HG03457 (cell line): ENCODE measurements around the gene WDR45B.

Experiments used
- ATAC-seq: cut with Tn5 transposase; IDR thresholded peaks from one replicate; pipeline ENCODE4 v1.9.1; 2021; ENCODE audit warnings: moderate number of reproducible peaks; ENCODE audit not compliant: unreplicated experiment

The WDR45B gene

DNA sequence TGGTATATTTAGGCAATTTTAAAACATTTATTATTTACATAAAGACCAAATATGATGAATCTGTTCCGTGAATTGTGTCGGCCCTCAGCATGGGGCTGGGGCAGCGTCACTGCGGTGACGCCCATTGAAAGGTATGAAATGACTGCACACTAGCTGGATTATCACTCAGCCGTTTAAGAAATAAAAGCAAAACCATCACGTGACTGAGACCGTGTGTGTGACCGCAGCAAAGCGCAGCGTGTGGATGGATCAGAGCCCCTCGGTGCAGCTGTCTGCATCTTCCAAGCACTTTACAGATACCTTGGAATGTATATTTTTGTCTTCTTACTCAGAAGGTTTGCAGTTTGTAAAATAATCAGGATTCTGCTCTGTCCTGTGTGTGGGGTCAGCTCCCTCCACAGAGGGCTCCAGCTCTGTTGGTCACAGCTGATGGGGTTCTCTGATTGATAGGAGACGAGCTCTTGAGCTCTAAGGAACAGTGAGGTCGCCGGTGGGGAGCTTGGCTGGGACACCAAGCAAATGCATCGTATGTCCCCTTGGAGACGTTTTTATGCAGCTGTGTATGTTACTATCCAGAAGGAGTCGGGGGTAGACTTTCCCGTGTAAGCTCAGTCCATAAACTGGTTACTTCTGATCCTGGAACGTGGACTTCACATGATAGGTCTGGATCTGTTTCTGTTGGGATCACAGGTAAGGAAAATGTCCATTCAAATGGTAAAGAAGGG is 45.1 kb downstream of the WDR45B start:
- no peak for ATAC-seq

DNA sequence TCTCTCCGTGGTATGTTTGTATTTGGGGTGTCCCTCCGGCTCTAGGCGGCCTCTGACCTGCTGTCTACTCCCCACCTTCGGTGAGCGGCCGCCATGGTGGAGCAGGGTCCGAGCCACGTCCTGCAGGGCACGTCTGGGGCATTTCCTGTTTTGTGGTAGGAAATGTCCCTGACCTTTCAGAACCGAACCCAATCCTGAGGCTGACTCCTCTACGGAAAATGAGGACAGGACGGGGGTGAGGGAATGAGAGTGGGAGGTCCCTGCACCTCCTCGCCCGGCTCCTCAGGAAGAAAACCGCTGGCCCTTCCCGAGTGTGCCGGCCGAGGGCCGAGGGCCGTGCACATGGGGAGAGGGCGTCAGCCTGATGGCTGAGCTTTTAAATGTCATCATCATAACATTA is 45.8 kb downstream of the WDR45B start:
- no peak for ATAC-seq

DNA sequence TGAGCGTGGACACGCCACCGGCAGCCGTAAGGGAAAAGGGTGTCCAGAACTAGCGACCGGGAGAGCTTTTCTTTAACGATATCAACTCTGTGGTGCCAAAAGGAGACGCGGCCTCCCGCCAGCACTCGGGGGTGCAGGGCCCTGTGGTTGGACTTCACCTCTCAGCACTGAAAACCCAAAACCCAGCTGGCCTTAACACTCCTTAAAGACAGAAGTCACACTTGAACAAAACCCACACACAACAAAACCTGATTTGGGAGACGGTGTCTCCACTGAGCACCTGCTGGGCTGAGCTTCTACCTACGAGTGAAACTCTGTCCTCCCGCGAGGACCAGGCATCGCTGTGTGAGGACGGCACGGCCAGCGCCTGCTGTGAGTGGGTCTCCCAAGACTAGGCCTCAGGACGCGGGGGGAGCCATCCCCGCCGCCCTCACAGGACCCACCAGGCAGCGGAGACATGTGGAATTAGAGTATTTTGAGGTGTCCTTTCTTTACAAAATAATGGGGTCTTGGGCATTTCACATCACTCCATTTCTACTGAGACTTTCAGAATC is 46.7 kb downstream of the WDR45B start:
- ATAC-seq = no peak

DNA sequence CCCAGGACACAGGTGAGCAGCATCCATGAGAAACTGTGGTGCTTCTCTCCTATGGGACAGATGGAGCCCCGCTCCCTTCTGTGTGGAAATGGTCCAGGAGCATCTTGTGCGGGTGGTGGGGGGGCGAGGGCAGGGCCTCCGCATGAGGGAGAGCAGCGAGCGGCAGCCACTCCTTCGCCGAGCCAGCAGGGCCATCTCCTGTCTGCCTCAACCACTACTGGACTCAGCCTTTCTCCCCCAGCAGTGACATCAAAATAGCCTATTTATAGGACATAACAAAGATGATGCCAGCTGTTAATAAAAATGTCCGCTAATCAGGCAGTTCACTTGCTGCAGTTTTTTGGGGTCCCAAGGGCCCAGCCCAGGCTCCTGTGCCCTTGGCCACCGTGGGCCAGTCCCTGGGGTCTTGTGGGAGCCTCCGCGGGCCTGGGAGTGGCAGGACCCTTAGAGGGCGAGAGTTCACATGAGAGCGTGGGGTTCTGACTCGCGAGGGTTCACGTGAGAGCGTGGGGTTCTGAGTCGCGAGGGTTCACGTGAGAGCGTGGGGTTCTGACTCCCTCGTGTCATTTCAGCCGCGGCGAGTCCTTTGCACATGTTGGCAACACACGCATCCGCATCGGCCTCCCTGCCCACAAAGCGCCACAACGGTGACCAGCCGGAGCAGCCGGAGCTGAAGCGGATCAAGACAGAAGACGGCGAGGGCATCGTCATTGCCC is 47.4 kb downstream of the WDR45B start:
- no peak for ATAC-seq

DNA sequence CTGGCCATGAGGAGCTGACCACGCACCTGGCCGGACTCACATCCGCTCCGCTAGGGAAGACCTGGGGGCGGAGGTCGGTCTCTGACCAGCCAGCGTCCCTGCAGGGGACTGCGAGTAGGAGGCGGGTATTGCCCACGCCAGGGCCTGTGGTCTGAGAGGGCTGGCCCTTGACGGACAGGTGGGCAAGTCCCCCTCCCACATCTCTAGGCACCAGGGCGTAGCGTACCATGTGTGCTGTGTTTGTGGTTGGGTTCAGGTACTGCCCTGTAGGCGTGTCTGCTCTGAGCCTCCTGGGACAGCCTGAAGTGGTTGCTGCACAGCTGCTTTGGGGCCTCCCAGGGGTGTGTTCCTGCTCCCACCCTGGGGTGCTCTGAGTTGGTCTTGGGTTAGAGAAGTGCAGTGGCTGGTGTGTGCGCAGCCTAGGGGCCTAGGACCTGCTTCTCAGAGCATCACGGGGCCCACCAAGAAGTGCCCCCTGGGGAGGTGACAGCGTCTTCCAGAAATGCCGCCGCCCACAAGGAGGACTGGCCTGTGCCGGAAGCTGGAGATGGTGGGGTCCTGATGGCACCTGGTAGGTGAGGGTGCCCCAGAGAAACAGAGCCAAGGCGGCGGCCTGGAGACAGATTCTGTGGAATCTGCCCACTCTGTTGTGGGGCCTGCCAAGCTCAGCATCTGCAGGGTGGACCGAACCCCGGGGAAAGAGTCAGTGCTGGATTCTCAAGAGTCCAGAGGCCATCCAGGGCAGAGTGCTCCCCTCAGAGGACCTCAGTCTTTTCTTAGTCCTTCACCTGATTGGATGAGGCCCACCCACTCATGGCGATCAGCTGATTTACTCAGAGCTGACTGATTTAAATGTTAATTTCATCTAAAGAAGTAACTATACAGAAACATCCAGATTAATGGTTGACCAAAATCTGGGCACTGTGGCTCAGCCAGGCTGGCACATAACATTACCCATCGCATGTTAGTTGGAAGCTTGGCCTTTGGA is 48.3 kb downstream of the WDR45B start:
- ATAC-seq = no peak

DNA sequence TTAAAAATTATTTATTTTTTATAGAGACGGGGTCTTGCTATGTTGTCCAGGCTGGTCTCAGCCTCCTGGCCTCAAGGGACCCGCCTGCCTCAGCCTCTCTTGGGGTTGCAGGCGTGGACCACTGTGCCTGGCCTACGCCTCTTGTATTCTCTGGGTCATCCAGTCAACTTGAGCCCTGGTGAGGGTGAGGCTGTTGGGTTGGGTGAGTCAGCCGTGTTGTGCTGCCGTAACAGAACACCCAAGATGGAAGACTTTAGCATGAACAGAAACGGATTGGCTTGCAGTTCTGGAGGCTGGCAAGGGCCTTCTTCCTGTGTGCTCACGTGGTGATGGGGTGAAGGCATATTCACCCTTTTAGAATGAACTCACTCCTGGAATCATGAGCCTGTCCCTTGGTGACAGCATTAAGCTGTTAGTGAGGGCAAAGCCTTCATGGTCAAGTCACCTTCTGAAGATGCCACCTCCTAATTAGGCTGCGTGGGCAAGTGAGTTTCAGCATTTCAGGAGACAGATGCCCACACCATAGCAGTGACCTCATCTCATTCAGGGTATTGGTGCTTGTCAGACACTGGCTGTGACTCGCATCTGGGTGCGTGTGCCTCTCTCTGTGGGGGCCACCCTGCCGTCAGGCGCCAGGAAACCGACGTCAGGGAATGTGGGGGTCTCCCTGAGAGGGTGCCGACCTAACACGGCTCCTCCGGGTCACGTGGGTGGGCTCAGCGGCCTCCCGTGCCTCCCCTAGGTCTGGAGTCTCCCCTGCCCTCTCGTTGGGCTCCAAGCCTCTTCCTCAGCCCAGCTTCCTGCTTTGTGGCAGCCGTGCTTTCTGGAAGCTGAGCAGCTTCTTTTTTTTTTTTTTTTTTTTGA is 49.8 kb downstream of the WDR45B start:
- no peak for ATAC-seq

DNA sequence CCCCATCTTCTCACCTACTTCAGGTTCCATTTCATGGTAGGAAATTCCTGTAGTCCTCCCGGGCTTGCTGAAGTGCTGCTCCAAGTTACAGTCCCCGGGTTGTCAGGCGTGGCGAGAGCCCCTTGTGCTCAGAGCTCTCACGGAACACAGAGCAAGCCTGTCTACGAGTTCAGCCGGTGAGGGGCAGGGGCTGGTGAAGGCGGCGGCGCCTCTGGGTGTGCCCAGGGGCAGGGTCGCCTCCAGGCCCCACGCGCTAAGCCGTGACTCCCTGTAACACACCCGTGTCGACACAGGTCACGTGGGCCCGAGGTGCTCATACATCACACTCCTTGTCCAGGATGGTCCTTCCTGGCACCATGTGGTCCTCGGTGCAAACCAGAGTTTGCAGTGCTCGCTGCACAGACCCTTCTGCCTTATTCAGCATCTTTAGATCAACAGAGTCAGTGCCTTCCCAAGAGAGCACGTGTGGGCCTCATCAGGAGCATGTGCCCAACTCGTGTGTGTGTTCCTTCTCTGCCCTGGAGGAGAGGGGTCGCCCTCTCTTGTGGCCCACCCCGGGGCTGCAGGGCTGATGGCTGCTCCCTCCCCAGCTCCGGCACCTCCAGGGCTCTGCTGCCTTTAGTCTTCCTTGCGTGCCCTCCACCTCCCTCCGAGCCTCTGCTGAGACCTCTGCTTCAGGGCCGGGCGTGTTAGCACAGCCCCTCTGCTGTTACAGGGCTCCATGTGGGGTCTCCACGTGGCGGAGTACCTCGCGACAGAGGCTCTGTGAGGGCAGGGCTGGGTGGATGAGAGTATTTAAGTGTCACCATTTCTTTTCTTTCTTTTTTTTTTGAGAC is 51.2 kb downstream of the WDR45B start:
- no peak for ATAC-seq

DNA sequence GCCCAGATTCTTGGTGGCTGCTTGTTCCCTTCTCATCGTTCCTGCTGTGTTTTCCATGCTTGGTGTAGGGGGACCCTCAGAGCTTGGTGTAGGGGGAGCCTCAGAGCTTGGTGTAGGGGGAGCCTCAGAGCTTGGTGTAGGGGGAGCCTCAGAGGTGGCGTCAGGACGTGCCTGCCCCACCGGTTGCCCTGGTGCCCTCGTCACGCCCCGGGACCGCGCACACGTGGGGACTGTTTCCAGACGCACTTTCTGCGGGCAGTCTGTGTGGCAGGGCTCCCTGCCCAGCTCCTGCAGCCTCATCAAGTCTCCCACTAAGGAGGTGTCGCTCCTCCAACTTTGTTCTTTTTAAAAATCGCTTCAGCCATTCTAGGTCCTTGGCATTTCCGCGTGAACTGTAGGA is 51.9 kb downstream of the WDR45B start:
- ATAC-seq = no peak

DNA sequence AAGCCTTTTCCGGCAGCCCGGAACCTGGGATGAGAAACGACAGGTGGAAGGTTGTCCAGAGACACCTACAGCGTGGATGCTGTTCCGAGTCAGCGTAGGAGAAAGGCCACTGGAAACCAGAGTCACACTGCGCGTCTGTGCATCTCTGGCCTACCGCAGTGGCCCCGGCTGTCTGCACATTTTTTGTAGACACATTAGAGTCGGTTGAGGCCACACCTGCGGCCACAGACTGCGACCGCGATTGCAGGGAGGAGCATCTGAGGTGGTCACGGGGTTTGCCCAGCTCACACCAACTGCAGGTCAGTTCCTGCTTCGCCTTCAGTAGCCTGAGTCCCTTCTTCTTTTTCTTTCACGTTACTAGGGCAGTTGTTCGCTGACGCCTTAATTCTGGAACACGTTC is 52.4 kb downstream of the WDR45B start:
- no peak for ATAC-seq

DNA sequence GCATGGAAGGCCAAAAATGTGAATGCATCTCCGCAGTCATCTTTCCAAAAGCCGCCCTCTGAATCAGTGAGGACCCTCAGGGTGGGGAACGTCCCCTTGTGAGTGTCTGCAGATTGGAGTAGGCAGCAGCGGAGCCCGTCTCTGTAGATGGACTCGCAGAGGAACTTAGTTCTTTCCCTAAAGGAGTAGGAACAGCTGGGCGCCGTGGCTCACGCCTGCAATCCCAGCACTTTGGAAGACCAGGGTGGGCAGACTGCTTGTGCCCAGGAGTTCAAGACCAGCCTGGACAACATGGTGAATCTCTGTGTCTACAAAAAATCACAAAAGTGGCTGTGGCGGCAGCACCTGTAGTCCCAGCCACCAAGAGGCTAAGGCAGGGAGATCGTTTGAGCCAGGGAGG is 53.7 kb downstream of the WDR45B start:
- no peak for ATAC-seq

DNA sequence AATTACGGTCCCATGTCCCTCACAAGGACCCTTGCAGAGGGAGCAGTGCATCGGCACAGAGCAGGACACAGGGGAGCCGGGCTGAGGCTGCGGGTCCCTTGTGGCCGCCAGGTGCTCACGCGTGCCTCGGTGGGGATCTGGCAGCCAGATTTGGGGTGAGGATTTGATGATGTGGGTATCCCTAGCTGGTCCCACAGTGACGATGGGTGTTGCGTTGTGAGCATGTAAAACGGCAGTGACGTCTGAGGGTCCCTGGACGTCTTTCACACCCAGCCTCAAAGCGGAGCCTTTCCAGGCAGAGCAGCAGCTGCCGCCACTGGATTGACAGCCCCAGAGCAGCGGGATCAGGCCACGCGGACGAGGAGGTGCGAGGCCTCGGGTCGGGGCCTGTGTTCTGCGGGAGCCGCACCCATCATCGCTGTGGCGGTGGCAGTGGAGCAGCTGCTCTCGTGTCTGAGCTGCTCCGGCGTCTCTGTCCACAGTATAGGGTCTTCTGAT is 54.6 kb downstream of the WDR45B start:
- ATAC-seq = no peak

DNA sequence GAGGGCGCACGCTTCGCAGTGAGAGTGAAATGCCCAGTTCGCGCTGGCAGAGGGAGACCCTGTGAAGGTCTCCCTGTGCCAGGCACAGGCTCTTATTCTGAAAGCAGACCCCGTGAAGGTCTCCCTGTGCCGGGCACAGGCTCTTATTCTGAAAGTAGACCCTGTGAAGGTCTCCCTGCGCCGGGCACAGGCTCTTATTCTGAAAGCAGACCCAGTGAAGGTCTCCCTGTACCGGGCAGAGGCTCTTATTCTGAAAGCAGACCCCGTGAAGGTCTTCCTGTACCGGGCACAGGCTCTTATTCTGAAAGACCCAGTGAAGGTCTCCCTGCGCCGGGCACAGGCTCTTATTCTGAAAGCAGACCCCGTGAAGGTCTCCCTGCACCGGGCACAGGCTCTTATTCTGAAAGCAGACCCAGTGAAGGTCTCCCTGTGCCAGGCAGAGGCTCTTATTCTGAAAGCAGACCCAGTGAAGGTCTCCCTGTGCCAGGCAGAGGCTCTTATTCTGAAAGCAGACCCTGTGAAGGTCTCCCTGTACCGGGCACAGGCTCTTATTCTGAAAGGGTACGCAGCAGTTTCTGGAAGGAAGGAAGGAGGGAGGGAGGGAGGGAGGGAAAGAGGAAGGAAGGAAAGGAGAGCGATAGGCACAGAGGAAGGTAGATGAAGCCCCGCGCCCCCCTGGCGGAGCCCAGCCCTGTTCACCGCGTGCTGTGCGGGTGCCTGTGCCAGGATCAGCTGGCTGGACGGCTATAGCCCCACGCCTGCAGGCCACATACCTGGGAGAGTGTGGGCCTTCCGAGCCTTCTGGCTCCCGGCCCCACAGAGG is 55.3 kb downstream of the WDR45B start:
- no peak for ATAC-seq

DNA sequence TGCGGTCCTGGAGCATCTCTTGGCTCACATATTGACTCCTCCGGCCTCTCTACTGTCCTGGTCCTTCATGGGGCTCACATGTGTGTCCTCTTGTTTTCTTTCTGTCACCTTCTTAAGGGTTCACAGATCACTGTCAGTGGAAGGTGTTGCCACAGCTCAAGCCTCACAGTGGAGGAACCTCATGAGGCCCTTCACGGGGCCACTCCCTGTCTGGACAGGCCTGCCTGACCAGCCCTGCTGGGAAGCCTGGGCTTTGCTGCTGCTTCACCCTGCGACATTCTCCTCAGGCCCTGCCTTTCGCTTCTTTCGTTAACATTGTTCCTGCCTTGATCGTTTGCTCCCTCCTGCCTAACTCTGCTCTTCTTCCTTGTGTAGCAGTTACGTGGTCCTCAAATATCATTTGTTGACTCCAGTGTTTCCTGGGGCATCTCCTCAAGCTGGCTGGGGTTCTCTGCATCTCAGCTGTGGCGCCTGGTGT is 55.9 kb downstream of the WDR45B start:
- no peak for ATAC-seq

DNA sequence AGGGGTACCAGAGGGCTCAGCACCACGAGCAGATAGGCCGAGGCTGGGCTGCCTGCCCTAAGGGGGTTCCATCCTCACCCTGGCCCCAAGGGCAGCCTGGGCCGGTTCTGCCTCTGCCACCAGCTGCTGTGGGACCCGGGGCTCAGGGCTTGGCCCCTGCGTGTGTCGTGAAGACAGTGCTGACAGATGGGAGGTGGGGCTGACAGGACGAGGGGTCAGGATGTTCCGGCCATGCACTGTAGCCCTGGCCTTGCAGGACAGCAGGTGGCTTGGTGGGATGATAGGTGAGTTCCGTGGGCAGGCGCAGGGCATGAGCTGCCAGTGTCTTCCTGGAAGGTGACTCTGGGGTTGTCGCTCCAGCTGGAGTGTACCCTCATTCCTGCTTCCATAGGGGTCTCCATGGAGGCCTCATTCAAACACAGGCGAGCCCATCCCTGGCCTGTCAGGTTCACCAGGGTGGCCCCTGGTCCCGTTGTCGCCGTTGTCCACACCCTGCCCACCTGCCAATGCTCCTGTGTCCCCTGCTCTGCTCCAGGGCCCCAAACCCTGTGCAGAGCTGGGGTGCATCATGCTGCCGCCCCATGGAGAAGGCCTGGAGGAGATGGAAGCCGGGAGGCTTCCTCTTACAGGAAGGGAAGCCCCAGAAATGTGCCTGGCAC is 57.2 kb downstream of the WDR45B start:
- no peak for ATAC-seq

DNA sequence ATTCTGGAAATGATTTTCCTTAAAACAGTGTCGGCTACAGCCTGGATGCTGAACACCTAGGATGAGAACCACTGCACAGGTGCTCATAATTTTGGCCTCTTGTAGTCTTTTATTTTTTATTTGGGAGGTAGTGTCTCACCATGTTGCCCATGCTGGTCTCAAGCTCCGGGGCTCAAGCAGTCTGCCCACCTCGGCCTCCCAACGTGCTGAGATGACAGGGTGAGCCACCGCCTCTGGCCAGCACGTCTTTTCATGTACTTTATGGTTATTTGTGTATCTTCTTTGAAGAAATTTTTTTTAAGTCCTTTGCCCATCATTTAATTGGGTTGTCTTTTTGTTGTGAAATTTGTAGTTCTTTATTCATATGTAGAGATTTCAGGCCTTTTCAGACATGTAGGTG is 58.0 kb downstream of the WDR45B start:
- ATAC-seq = no peak

DNA sequence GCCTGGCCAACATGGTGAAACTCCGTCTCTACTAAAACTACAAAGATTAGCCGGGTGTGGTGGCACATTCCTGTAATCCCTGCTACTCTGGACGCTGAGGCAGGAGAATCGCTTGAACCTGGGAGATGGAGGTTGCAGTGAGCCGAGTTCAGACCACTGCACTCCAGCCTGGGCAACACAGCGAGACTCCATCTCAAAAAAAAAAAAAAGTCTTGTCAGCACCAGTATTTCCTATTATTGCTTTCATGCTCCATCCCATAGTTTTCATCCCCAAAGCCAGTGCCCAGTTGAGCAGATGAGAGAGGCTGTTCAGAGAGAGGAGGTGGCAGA is 58.4 kb downstream of the WDR45B start:
- no peak for ATAC-seq

DNA sequence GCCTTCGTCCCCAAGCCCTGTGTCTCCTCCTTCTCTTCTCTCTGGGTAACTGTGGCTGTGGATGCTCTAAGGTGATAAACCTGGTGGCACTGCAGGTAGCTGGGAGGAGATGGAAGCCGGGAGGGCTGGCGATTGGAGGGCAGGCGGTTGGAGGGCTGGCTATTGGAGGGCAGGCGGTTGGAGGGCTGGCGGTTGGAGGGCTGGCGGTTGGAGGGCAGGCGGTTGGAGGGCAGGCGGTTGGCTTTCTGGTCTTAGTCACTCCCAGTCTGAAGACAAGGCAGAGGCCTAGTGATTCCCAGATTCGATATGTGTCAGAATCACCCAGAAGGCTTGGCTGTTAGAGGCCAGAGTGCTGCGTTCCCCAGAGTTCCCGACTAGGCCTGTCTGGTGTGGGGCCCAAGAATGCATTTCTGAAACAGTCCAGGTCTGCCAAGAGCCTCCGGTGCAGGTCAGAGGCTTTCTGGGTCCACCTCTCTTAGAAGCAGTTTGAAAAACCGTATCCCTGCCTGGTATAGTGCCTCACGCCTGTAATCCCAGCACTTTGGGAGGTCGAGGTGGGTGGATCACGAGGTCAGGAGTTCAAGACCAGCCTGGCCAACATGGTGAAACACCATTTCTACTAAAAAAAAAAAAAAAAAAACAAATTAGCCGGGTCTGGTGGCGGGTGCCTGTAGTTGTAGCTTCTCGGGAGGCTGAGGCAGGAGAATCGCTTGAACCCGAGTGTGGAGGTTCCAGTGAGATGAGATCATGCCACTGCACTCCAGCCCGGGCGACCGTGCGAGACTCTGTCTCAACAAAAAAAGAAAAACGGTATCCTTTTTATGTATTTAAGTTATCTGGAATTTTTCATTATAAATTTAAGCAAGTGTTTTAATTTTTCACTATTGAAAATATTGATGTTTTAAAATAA is 59.7 kb downstream of the WDR45B start:
- ATAC-seq = no peak
